Keratinocyte (primary cell): ENCODE data around the gene KLF2.

Source experiments
- CTCF ChIP-seq, 3 experiments: IDR thresholded peaks in 1 of 3; conservative IDR thresholded peaks in 1 of 3; optimal IDR thresholded peaks in 1 of 3; 2 replicates in 2 of 3; 3 replicates in 1 of 3; pipeline versions ENCODE3 to v1.5.1; 2011; ENCODE audit warnings: low read length in 3 of 3, mild to moderate bottlenecking in 3 of 3, moderate library complexity in 2 of 3, control low read depth in 1 of 3, inconsistent platforms in 1 of 3; ENCODE audit not compliant: insufficient read depth in 2 of 3; ENCODE audit errors: extremely low read depth in 1 of 3
- EZH2 ChIP-seq: IDR thresholded peaks from one replicate; pipeline ENCODE4 v1.6.1; 2012; ENCODE audit warnings: inconsistent platforms, mild to moderate bottlenecking, low read length, moderate library complexity

DNA sequence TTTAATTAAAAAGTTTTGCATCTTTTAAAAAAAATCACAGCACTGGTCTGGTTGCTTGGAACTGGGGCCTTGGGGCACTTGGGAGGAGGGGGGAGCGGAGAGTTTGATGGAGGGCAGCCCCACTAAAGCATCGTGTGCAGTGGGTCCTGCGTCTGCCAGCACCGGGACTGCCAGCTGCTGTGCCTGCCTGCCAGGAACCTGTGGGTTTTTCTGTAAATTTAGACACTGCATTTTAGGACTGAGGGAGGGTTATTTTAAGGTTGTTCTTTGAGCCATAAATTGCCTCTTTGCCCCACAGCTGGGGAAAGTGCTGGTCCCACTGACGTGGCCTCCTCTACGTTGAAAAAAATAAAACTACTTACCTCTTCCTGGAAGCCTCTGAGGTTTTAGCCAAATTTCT is 2.9 kb downstream of the KLF2 start:
- TF ChIP-seq CTCF (optimal IDR thresholded peaks at IDR 0.05 in 1 of 3, IDR thresholded peaks at IDR 0.05 in 1 of 3, conservative IDR thresholded peaks at IDR 0.05 in 1 of 3; ENCODE audit: extremely low read depth in 1 of 3, insufficient read depth in 2 of 3, low read length in 3 of 3) = no peak
- TF ChIP-seq EZH2 = no peak
